ENCODE measurements around the gene NUDT16.

NUDT16 gene

DNA sequence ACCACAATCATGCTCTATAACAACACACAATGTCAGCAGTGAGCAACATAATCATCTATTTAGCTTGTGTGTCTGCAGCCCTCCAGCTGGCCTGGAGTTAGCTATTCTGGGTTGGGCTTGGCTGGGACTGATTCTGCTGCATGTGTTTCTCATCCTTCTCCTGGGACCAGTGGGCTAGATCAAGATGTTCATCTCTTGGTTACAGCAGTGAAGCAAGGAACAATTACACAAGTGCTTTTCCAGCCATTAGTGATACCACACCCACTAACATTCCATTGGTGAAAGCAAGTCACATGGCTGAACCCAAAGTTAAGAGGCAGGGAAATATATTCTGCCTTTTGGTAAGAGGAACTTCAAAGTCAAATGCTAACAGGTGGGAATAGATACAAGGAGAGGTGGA is 14.6 kb downstream of the NUDT16 start:
- Histone ChIP-seq H3K27me3 (ENCODE audit: low read depth) (no peaks in the 10 kb centered on the region), H3K4me1 (no peaks in the 10 kb centered on the region), H3K4me3 (no peak overlapping the region), H3K36me3 (replicated peaks) (no peaks in the 10 kb centered on the region), H3K9me3 (no peaks in the 10 kb centered on the region)
- in situ Hi-C loops (cut with MboI; ENCODE audit: low sequenced_read_pairs): no loop called here
- no peak for DNase-seq (ENCODE audit: low spot score in 2 of 2)

DNA sequence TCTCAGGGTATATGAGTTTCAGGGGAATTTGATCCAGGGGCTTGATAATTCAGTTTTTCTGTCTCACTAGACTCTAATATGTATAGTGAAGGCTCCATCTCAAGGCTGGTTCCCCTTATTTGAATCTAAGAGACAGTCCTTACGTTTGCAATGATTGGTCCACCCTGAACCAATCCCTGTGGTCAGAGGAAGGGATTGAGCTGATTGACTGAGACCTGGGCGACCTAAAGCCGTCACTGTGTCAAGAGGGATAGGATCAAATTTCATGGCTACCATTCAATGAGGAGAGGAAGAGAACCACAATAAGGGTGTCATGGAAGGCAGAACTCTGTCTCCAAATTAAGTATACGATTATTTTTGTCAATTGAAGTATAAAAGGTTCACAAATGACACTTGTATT is 16.3 kb downstream of the NUDT16 start:
- Histone ChIP-seq H3K4me3 (no peak overlapping the region), H3K4me1 (no peaks in the 10 kb centered on the region), H3K9me3 (no peaks in the 10 kb centered on the region), H3K36me3 (replicated peaks) (no peaks in the 10 kb centered on the region), H3K27me3 (ENCODE audit: low read depth) (no peaks in the 10 kb centered on the region)
- no peak for DNase-seq (ENCODE audit: low spot score in 2 of 2)
- in situ Hi-C loops (cut with MboI; ENCODE audit: low sequenced_read_pairs): no loop called here

DNA sequence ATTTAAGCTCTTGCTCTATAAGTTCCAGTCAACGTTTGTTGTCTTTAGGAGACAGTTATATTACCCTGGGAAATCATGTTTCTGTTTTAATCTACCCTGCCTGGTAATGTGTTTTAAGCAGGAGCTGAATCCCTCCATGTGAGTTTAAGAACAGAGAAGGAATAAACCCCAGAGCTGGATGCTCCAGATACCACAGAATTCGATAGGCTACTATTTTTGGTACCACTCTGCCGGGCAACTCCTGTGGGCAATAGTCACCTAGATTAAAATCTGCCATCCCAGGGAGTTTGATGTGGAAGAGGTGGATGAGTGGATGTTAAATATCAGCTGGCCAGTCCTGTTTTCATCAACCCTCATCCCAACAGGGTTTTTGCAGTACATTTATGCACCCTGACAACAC is 20.4 kb downstream of the NUDT16 start:
- H3K36me3 ChIP-seq (replicated peaks): no peaks in the 10 kb centered on the region
- no peaks in the 10 kb centered on the region for H3K4me1 ChIP-seq
- in situ Hi-C loops (cut with MboI; ENCODE audit: low sequenced_read_pairs): no loop called here
- H3K9me3 ChIP-seq: 0 out of 2 replicates have a peak, but pooled peaks cover 2% of the 10 kb centered on the region
- H3K27me3 ChIP-seq (ENCODE audit: low read depth): no peaks in the 10 kb centered on the region
- no peak for DNase-seq (ENCODE audit: low spot score in 2 of 2)
- H3K4me3 ChIP-seq: no peak overlapping the region

DNA sequence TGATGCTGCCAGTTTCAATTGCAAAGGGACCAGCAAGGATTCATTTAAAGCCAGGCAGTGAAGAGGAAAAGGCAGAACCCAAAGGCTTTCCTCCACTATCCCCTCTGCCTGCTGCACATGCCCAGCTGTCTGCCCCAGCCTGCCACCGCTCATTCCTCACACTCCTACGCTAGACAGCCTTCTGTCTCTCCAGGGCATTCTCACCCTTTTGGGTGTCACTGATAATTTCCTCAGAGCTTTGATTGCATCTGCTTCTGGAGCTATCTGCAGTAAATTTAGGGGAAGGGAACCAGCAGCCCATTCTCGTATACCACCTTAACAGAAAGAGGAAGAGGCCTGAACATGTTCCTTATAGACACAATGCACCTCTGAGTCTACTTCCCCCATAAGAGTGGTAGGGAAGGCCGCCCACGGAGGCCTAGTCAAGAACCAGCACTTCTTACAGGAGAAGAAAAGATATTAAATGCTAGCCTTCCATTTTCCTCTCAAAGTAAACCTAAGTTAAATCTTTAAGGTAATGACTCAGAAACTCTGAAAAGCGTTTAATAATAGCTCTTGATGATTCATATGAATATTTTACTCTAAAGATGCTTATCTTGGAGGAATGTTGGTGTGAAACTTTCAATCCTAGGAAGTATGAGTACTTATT is 20.9 kb downstream of the NUDT16 start:
- no peaks in the 10 kb centered on the region for H3K36me3 ChIP-seq (replicated peaks)
- H3K9me3 ChIP-seq: 0 out of 2 replicates have a peak, but pooled peaks cover 2% of the 10 kb centered on the region
- in situ Hi-C loops (cut with MboI; ENCODE audit: low sequenced_read_pairs): no loop called here
- no peak overlapping the region for H3K4me3 ChIP-seq
- no peaks in the 10 kb centered on the region for H3K27me3 ChIP-seq (ENCODE audit: low read depth)
- H3K4me1 ChIP-seq: no peaks in the 10 kb centered on the region
- DNase-seq (ENCODE audit: low spot score in 2 of 2): no peak

DNA sequence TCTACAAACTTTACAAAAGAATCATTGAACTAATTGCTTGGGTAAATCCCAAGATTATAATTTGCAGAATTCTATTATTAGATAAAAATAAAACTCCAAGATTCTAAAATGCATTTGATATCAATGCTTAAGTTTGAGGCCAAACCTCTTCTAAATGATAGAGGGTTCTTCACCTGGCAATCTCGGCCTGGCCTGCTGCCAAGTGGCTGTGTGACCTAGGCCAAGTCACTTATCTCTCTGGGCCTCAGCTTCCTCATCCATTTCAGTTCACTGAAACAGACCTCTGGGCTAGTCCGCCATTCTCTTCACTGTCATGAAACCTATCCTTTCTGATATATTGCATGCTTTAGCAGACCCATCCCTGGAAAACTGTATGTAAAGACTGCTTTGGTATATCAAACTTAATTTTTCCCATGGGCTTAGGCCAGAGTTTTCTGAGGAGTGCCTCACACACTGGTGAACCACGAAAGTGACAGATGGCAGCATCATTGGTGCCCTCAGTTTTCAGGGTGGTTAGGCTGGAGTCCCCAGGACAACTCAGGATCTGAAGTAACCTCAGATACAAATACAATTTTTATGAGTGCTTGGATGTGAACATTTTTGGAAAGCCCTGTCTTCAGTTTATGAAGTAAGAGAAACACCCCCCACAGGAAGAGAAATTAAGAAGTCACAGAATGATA is 21.8 kb downstream of the NUDT16 start:
- Histone ChIP-seq H3K36me3 (replicated peaks) (no peaks in the 10 kb centered on the region), H3K4me1 (no peaks in the 10 kb centered on the region), H3K27me3 (ENCODE audit: low read depth) (no peaks in the 10 kb centered on the region), H3K9me3 (0 out of 2 replicates have a peak, but pooled peaks cover 2% of the 10 kb centered on the region), H3K4me3 (no peak overlapping the region)
- no peak for DNase-seq (ENCODE audit: low spot score in 2 of 2)
- in situ Hi-C loops (cut with MboI; ENCODE audit: low sequenced_read_pairs): no loop called here

DNA sequence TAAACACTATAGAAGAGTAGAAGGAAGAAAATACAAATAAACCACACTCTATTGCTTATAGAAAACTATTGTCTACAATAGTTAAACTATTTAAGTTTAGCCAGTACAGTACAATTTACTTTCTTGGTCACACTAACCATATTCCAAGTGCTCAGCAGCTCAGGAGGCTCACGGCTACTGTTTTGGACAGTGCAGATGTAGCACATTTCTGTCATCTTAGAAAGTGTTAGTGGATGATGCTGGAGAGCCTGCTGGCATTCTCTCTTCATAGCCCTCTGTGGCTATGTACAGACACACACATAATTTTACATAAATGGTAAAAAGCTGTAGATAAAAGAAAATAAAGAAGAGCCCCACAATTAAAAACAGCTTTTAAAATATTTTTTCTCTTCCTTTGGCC is 23.8 kb downstream of the NUDT16 start:
- H3K27me3 ChIP-seq (ENCODE audit: low read depth): no peaks in the 10 kb centered on the region
- H3K4me3 ChIP-seq: no peak overlapping the region
- 0 out of 2 replicates have a peak, but pooled peaks cover 2% of the 10 kb centered on the region for H3K9me3 ChIP-seq
- in situ Hi-C loops (cut with MboI; ENCODE audit: low sequenced_read_pairs): no loop called here
- no peaks in the 10 kb centered on the region for H3K36me3 ChIP-seq (replicated peaks)
- no peaks in the 10 kb centered on the region for H3K4me1 ChIP-seq
- DNase-seq (ENCODE audit: low spot score in 2 of 2): no peak

DNA sequence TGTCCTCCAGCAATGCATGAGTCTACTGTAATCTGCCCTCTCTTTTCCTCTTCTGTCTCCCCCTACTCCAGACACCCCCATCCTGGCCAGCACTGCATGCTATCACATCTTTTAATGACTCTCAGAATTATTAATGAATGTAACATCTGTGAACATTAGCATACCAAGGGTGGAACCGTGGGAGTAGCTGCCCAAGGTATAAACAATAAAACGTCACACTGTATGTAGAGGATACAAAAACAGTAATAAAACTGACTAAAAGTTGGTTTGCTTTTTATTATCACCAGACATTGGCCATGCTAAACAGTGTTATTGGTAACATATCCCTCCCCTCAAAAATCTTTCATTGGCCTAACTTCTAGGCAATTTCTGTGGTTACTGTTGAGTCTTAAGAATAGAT is 24.7 kb downstream of the NUDT16 start:
- no peak overlapping the region for H3K4me3 ChIP-seq
- no peaks in the 10 kb centered on the region for H3K36me3 ChIP-seq (replicated peaks)
- 0 out of 2 replicates have a peak, but pooled peaks cover 2% of the 10 kb centered on the region for H3K9me3 ChIP-seq
- no peaks in the 10 kb centered on the region for H3K4me1 ChIP-seq
- in situ Hi-C loops (cut with MboI; ENCODE audit: low sequenced_read_pairs): no loop called here
- no peaks in the 10 kb centered on the region for H3K27me3 ChIP-seq (ENCODE audit: low read depth)
- DNase-seq (ENCODE audit: low spot score in 2 of 2): no peak

DNA sequence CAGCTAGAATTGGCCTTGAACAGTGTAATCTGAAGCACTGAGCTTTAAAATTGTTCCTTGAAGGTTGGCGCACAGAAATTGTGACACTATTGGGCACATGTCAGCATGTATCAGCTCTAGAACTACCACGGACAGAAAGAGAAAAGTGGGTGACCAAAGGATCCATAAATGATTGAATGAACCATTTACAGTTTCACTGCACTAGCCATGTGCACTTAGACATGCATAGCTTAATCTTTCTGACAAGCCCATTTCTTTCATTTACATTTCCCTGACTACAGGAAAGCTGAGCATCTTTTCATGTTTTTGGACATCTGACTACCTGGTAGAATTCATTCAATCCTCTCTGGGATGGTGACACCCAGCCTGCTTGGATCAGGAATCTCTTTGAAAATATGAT is 36.2 kb downstream of the NUDT16 start:
- Histone ChIP-seq H3K36me3 (replicated peaks) (no peaks in the 10 kb centered on the region), H3K4me1 (no peaks in the 10 kb centered on the region), H3K27me3 (ENCODE audit: low read depth) (no peaks in the 10 kb centered on the region), H3K4me3 (no peak overlapping the region), H3K9me3 (no peaks in the 10 kb centered on the region; the same call in 1 of the 2 replicates)
- in situ Hi-C loops (cut with MboI; ENCODE audit: low sequenced_read_pairs): no loop called here
- no peak for DNase-seq (ENCODE audit: low spot score in 2 of 2)

DNA sequence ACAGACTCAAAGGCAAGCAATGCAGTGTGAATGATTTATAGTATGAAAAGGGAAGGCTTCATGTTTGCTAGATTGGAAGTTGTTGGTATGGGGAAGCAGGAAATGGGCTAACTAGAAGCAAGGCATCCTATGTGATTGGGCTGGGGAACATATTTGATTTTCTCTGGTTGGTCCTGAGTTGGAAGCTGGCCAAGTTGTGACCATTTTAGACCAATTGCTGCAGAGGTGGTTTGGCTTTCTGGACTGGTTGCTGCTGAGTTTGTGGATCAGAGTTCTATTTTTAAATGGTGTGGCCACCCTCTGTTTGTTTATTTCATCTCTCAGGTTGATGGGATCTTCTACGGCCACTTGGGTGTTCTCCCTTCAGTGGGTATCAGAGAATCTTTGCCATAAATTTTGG is 39.7 kb downstream of the NUDT16 start:
- in situ Hi-C loops (cut with MboI; ENCODE audit: low sequenced_read_pairs): no loop called here
- Histone ChIP-seq H3K27me3 (ENCODE audit: low read depth) (no peaks in the 10 kb centered on the region), H3K4me3 (no peak overlapping the region), H3K36me3 (replicated peaks) (no peaks in the 10 kb centered on the region), H3K4me1 (no peaks in the 10 kb centered on the region), H3K9me3 (no peaks in the 10 kb centered on the region)
- DNase-seq (ENCODE audit: low spot score in 2 of 2): no peak

DNA sequence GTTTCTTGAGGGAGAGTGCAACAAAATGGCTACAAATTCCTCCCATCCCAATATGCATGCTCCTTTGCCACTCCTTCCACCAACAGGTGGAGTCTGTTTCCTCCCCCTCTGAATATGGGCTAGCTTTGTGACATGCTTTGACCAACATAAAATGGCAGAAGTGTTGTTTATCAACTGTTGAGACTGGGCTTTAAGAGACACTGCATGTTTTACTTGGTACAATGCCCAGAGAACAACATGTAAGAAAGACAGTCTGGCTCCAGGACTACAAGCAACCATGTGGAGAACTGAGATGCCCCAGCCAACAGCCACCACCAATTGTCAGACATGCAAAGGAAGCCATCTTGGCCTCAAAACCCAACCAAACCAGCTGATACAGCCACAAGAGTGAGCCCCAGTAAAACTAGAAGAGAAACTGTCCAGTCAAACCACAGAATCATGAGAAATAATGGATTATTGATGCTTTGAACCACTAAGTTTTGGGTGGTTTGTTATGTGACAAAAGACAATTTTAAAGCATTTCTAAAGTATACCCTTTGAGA is 40.5 kb downstream of the NUDT16 start:
- H3K4me1 ChIP-seq: no peaks in the 10 kb centered on the region
- H3K4me3 ChIP-seq: no peak overlapping the region
- no peaks in the 10 kb centered on the region for H3K27me3 ChIP-seq (ENCODE audit: low read depth)
- H3K36me3 ChIP-seq (replicated peaks): no peaks in the 10 kb centered on the region
- in situ Hi-C loops (cut with MboI; ENCODE audit: low sequenced_read_pairs): no loop called here
- no peaks in the 10 kb centered on the region for H3K9me3 ChIP-seq
- DNase-seq (ENCODE audit: low spot score in 2 of 2): no peak

DNA sequence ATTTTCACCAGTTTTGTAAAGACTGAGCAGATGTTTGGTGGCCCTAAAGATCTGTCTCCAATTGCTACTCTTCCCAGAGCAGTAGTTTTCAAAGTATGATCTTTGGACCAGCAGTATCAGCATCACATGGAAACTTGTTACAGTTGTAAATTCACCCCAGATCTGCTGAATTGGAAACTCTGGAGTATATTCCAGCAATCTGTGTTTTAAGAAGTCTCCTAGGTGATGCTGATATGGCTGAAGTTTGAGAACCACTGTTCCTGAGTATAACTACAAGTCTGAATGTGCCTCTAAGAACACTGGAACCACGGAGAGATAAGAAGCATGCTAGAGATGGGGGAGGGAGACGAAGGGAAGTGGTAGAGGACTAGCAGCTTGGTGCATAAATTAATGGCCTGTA is 45.7 kb downstream of the NUDT16 start:
- Histone ChIP-seq H3K36me3 (replicated peaks) (no peaks in the 10 kb centered on the region), H3K9me3 (no peaks in the 10 kb centered on the region), H3K27me3 (ENCODE audit: low read depth) (no peaks in the 10 kb centered on the region), H3K4me3 (no peak overlapping the region), H3K4me1 (no peaks in the 10 kb centered on the region)
- in situ Hi-C loops (cut with MboI; ENCODE audit: low sequenced_read_pairs): no loop called here
- DNase-seq (ENCODE audit: low spot score in 2 of 2): no peak

DNA sequence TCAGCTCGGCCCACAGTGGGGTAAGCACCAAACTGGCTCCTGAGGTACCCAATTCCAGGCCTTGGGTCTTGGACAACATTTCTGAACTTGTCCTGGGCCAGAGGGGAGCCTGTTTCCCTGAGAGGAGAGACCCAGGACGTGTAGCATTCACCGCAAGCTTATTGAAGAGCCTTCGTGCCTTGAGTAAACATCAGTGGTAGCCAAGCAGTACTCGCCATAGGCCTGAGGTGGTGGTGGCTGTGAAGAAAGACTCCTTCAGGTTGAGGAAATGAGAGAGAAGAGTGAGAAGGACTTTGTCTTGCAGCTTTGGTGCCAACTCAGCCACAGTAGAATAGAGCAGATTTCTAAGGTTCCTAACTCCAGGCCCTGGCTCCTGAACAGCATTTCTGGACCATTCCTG is 50.2 kb downstream of the NUDT16 start:
- no peak for DNase-seq (ENCODE audit: low spot score in 2 of 2)
- no peak overlapping the region for H3K4me3 ChIP-seq
- no peaks in the 10 kb centered on the region for H3K9me3 ChIP-seq
- H3K36me3 ChIP-seq (replicated peaks): no peaks in the 10 kb centered on the region
- H3K27me3 ChIP-seq (ENCODE audit: low read depth): no peaks in the 10 kb centered on the region
- H3K4me1 ChIP-seq: no peaks in the 10 kb centered on the region
- in situ Hi-C loops (cut with MboI; ENCODE audit: low sequenced_read_pairs): no loop called here

DNA sequence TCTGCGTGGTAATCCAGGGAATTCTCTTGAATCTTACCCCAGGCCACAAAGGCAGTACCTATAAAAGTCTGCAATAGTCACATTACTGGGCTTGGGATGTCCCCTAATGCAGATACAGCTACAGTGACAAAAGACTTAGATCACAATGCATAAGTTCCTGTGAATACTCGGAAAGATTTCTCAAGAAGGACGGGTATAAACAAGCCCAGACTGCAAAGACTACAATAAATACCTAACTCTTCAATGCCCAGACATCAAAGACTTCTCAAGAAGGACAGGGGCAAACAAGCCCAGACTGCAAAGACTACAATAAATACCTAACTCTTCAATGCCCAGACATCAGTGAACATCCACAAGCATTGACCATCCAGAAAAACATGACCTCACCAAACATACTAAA is 50.9 kb downstream of the NUDT16 start:
- Histone ChIP-seq H3K4me1 (no peaks in the 10 kb centered on the region), H3K4me3 (no peak overlapping the region), H3K27me3 (ENCODE audit: low read depth) (no peaks in the 10 kb centered on the region), H3K36me3 (replicated peaks) (no peaks in the 10 kb centered on the region), H3K9me3 (no peaks in the 10 kb centered on the region)
- DNase-seq (ENCODE audit: low spot score in 2 of 2): no peak
- in situ Hi-C loops (cut with MboI; ENCODE audit: low sequenced_read_pairs): no loop called here

DNA sequence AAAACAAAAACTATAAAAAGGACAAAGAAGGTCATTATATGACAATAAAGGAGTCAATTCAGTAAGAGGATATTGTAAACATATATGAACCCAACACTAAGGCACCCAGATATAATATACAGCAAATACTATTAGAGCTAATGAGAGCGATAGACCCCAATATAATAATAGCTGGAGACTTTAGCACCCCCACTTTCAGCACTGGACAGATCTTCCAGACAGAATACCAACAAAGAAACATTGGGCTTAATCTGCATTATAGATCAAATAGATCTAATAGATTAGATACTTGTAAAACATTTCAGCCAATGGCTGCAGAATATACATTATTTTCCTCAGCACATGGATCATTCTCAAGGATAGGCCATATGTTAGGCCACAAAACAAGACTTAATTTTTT is 53.4 kb downstream of the NUDT16 start:
- in situ Hi-C loops (cut with MboI; ENCODE audit: low sequenced_read_pairs): no loop called here
- no peak for DNase-seq (ENCODE audit: low spot score in 2 of 2)
- H3K4me1 ChIP-seq: no peaks in the 10 kb centered on the region

More for the DNA sequence above, 53.4 kb downstream of the NUDT16 start:
- Histone ChIP-seq H3K4me3 (no peak overlapping the region), H3K36me3 (replicated peaks) (no peaks in the 10 kb centered on the region), H3K27me3 (ENCODE audit: low read depth) (0 out of 2 replicates have a peak, but pooled peaks cover 3% of the 10 kb centered on the region), H3K9me3 (no peaks in the 10 kb centered on the region)

Measured in HAP-1 (cell line).